Neural cell (in vitro differentiated cells): Measurements from ENCODE around the gene SIAE. TPM values are rescaled to one million over a fixed set of nuclear protein-coding genes. Genes with fewer than 3 reads are reported as not detected.

ENCODE experiments used
- H2AFZ ChIP-seq: fragments of 200-600, 300-800 bp; sonication (generic), shearing (Covaris generic); 2 replicates; pipeline ENCODE4 v1.6.0; 2014; ENCODE audit warnings: low read depth, mild to moderate bottlenecking, antibody characterized with exemption, low read length, moderate library complexity
- H3F3A ChIP-seq: fragments of 200-600 bp; shearing (Covaris generic); 2 replicates; pipeline ENCODE4 v1.6.1; 2016; ENCODE audit warnings: mild to moderate bottlenecking, moderate library complexity, mixed read lengths, antibody characterized with exemption, low read length; ENCODE audit not compliant: insufficient read depth, poor library complexity, severe bottlenecking
- H3K27ac ChIP-seq: fragments of 200-600, 300-800 bp; sonication (generic), shearing (Covaris generic); 2 replicates; pipeline ENCODE4 v1.5.1; 2014; ENCODE audit warnings: mild to moderate bottlenecking, low read length, moderate library complexity
- H3K27me3 ChIP-seq: fragments of 300-800, 200-600 bp; sonication (generic), shearing (Covaris generic); 2 replicates; pipeline ENCODE4 v1.6.0; 2014; ENCODE audit warnings: mild to moderate bottlenecking, low read depth, low read length, moderate library complexity; ENCODE audit not compliant: insufficient read depth
- H3K36me3 ChIP-seq: fragments of 300-800, 200-600 bp; sonication (generic), shearing (Covaris generic); 2 replicates; pipeline ENCODE4 v1.5.1; 2014; ENCODE audit warnings: mild to moderate bottlenecking, antibody characterized with exemption, low read length, moderate library complexity; ENCODE audit not compliant: insufficient read depth
- H3K4me2 ChIP-seq: fragments of 300-800, 200-600 bp; sonication (generic), shearing (Covaris generic); 2 replicates; pipeline ENCODE4 v1.6.0; 2014; ENCODE audit warnings: mild to moderate bottlenecking, low read length
- H3K4me3 ChIP-seq: fragments of 300-800, 200-600 bp; sonication (generic), shearing (Covaris generic); 2 replicates; pipeline ENCODE4 v1.5.1; 2014; ENCODE audit warnings: mild to moderate bottlenecking, low read length, moderate library complexity
- H3K79me2 ChIP-seq: fragments of 200-600 bp; shearing (Covaris generic); replicated peaks from 2 replicates; pipeline ENCODE4 v1.6.0; 2014; ENCODE audit warnings: mild to moderate bottlenecking, low read length, moderate library complexity; ENCODE audit not compliant: insufficient read depth
- H3K9ac ChIP-seq: fragments of 300-800, 200-600 bp; sonication (generic), shearing (Covaris generic); 2 replicates; pipeline ENCODE4 v1.6.1; 2016; ENCODE audit warnings: mild to moderate bottlenecking, low read length, mixed read lengths
- H3K9me2 ChIP-seq: fragments of 200-600 bp; shearing (Covaris generic); 2 replicates; pipeline ENCODE4 v1.6.1; 2016; ENCODE audit warnings: mild to moderate bottlenecking, low read length, mixed read lengths; ENCODE audit not compliant: insufficient read depth
- H3K9me3 ChIP-seq: fragments of 200-600, 300-800 bp; sonication (generic), shearing (Covaris generic); 2 replicates; pipeline ENCODE4 v1.6.1; 2016; ENCODE audit warnings: mild to moderate bottlenecking, mixed run types, low read length, moderate library complexity, mixed read lengths
- H4K20me1 ChIP-seq: fragments of 200-600 bp; shearing (Covaris generic); 2 replicates; pipeline ENCODE4 v1.6.1; 2016; ENCODE audit warnings: mild to moderate bottlenecking, mixed run types; ENCODE audit not compliant: insufficient read depth
- CTCF ChIP-seq: fragments of 450-650 bp; IDR thresholded peaks from 2 replicates; pipeline ENCODE4 v1.5.1; 2014; ENCODE audit warnings: antibody characterized with exemption, mild to moderate bottlenecking, moderate library complexity; ENCODE audit not compliant: poor library complexity, severe bottlenecking
- EP300 ChIP-seq: fragments of 450-650 bp; conservative IDR thresholded peaks from 2 replicates; pipeline ENCODE4 v1.6.1; 2014; ENCODE audit warnings: antibody characterized with exemption, mild to moderate bottlenecking, moderate library complexity; ENCODE audit not compliant: poor library complexity, severe bottlenecking
- EZH2 ChIP-seq: fragments of 200-600, 300-800 bp; shearing (Covaris generic), sonication (generic); IDR thresholded peaks from 2 replicates; pipeline ENCODE4 v1.6.1; 2014; ENCODE audit warnings: antibody characterized with exemption, low read length, borderline replicate concordance, mild to moderate bottlenecking; ENCODE audit not compliant: insufficient read depth, poor library complexity, severe bottlenecking
- MXI1 ChIP-seq: fragments of 450-650 bp; conservative IDR thresholded peaks from 2 replicates; pipeline ENCODE4 v1.6.1; 2014; ENCODE audit warnings: antibody characterized with exemption, mild to moderate bottlenecking; ENCODE audit not compliant: poor library complexity, severe bottlenecking
- POLR2AphosphoS5 ChIP-seq: IDR thresholded peaks from 2 replicates; pipeline ENCODE4 v1.6.1; 2012
- RAD21 ChIP-seq: fragments of 450-650 bp; conservative IDR thresholded peaks from 2 replicates; pipeline ENCODE4 v1.6.1; 2014; ENCODE audit warnings: antibody characterized with exemption, mild to moderate bottlenecking, moderate library complexity
- REST ChIP-seq: IDR thresholded peaks from 2 replicates; pipeline ENCODE4 v1.6.1; 2012; ENCODE audit warnings: borderline replicate concordance
- SMC3 ChIP-seq: fragments of 450-650 bp; conservative IDR thresholded peaks from 2 replicates; pipeline ENCODE4 v1.6.1; 2014; ENCODE audit warnings: antibody characterized with exemption, mild to moderate bottlenecking, moderate library complexity; ENCODE audit not compliant: poor library complexity
- TAF1 ChIP-seq: IDR thresholded peaks from 2 replicates; pipeline ENCODE4 v1.6.1; 2012; ENCODE audit warnings: low read depth
- polyA plus RNA-seq: library from polyadenylated mRNA; depleted of rRNA; stranded (reverse); fragments of >200 nt; gene quantifications from 2 replicates; pipeline ENCODE4 v1.2.3, GENCODE V29; 2014

The SIAE gene
- polyA plus RNA-seq, 1 donor from 2014 or later: 4.0 TPM

GRCh38 chr11:124642628-124643027 is 30.9 kb downstream of the SIAE start:
- Histone ChIP-seq H3K9me2 (no peaks in the 10 kb centered on the region), H3K27ac (no peak overlapping the region), H3K4me3 (no peak overlapping the region), H3K4me2 (no peak overlapping the region), H3K36me3 (no peaks in the 10 kb centered on the region), H3K9me3 (no peaks in the 10 kb centered on the region), H3K27me3 (no peaks in the 10 kb centered on the region), H3K79me2 (no peaks in the 10 kb centered on the region), H2AFZ (no peak overlapping the region), H3F3A (no peaks in the 10 kb centered on the region), H3K9ac (no peak overlapping the region), H4K20me1 (no peaks in the 10 kb centered on the region)
- TF ChIP-seq POLR2AphosphoS5 (no peak), SMC3 (no peak), RAD21 (no peak), CTCF (no peak), EZH2 (no peak)

- peaks cover 4% of the 10 kb centered on the region for H3K36me3 ChIP-seq
Observed at GRCh38 chr11:124640666-124641065, 32.9 kb downstream of the SIAE start.

More at GRCh38 chr11:124640666-124641065, 32.9 kb downstream of the SIAE start:
- TF ChIP-seq POLR2AphosphoS5 (no peak), CTCF (no peak), RAD21 (no peak), SMC3 (no peak), TAF1 (no peak), EZH2 (no peak), EP300 (no peak), REST (no peak), MXI1 (no peak)
- H3K27me3 ChIP-seq: no peaks in the 10 kb centered on the region
- no peaks in the 10 kb centered on the region for H3F3A ChIP-seq
- no peaks in the 10 kb centered on the region for H3K9me3 ChIP-seq
- no peak overlapping the region for H3K4me2 ChIP-seq
- no peak overlapping the region for H3K4me3 ChIP-seq
- no peaks in the 10 kb centered on the region for H4K20me1 ChIP-seq
- no peak overlapping the region for H3K27ac ChIP-seq
- H2AFZ ChIP-seq: no peak overlapping the region
- H3K79me2 ChIP-seq: no peaks in the 10 kb centered on the region
- H3K9me2 ChIP-seq: no peaks in the 10 kb centered on the region
- H3K9ac ChIP-seq: no peak overlapping the region
